ENCODE results near the gene EP400.

Gene EP400

GRCh38 chr12:131949431-131950181, at the start of gene EP400:
Gene EP400 (plus strand): TSS chr12:131949942. CDS start chr12:131960620, 10,678 bp downstream.
- ChIA-PET POLR2A (interaction anchor here (0.6 to 1.0 kb wide), 4 partner anchors 8 to 21 kb away, joined by 3 to 9 read pairs (median 3); no protein-coding TSS in a partner anchor), CTCF (no interaction called here)
- DNase-seq (ENCODE audit: extremely low spot score): peak; percentile 95
- peak; percentile 65; the same call in 1 of the 2 replicates for TF ChIP-seq LEF1 (IDR thresholded peaks at IDR 0.05; ENCODE audit: borderline replicate concordance)
- no peak for TF ChIP-seq FOXA1 (IDR thresholded peaks at IDR 0.05)

- no peak for TF ChIP-seq FOXM1 (IDR thresholded peaks at IDR 0.05; ENCODE audit: borderline replicate concordance)
- ChIA-PET CTCF (no interaction called here), POLR2A (no interaction called here)
- no peak for DNase-seq (ENCODE audit: extremely low spot score)
Observed at GRCh38 chr12:131900397-131900796, 49.3 kb upstream of the EP400 start.

GRCh38 chr12:131901431-131902331, 48.1 kb upstream of the EP400 start:
- TF ChIP-seq CTBP1 (IDR thresholded peaks at IDR 0.05; ENCODE audit: borderline replicate concordance) (no peak), SP1 (IDR thresholded peaks at IDR 0.05) (no peak), LEF1 (IDR thresholded peaks at IDR 0.05; ENCODE audit: borderline replicate concordance) (no peak), FOXA1 (IDR thresholded peaks at IDR 0.05) (no peak), TARDBP (IDR thresholded peaks at IDR 0.05) (no peak), ZNF384 (IDR thresholded peaks at IDR 0.05) (no peak), FOXK2 (IDR thresholded peaks at IDR 0.05) (no peak), PKNOX1 (IDR thresholded peaks at IDR 0.05) (no peak)
- ChIA-PET CTCF (no interaction called here), POLR2A (no interaction called here)
- no peak for DNase-seq (ENCODE audit: extremely low spot score)

GRCh38 chr12:131902332-131903241, 47.2 kb upstream of the EP400 start:
- TF ChIP-seq HDGF (IDR thresholded peaks at IDR 0.05; ENCODE audit: borderline replicate concordance) (no peak), CTBP1 (IDR thresholded peaks at IDR 0.05; ENCODE audit: borderline replicate concordance) (no peak), ARNT (IDR thresholded peaks at IDR 0.05) (no peak), ELF4 (IDR thresholded peaks at IDR 0.05) (no peak), TARDBP (IDR thresholded peaks at IDR 0.05) (no peak), FOXK2 (IDR thresholded peaks at IDR 0.05) (no peak), L3MBTL2 (conservative IDR thresholded peaks at IDR 0.05) (no peak), PKNOX1 (IDR thresholded peaks at IDR 0.05) (no peak), NFRKB (IDR thresholded peaks at IDR 0.05) (no peak), ZNF384 (IDR thresholded peaks at IDR 0.05) (no peak), FOXM1 (IDR thresholded peaks at IDR 0.05; ENCODE audit: borderline replicate concordance) (no peak), BHLHE40 (IDR thresholded peaks at IDR 0.05; ENCODE audit: borderline replicate concordance) (no peak), FOXA1 (IDR thresholded peaks at IDR 0.05) (no peak), SP1 (IDR thresholded peaks at IDR 0.05) (no peak)
- POLR2A ChIA-PET: no interaction called here
- no peak for DNase-seq (ENCODE audit: extremely low spot score)
- CTCF ChIA-PET: no interaction called here

GRCh38 chr12:131903270-131904255, 46.2 kb upstream of the EP400 start:
- no peak for TF ChIP-seq ZNF384 (IDR thresholded peaks at IDR 0.05)
- TF ChIP-seq SP1 (IDR thresholded peaks at IDR 0.05): no peak
- TF ChIP-seq ARNT (IDR thresholded peaks at IDR 0.05): no peak
- TF ChIP-seq FOXA1 (IDR thresholded peaks at IDR 0.05): no peak
- TF ChIP-seq LEF1 (IDR thresholded peaks at IDR 0.05; ENCODE audit: borderline replicate concordance): no peak
- TF ChIP-seq CTBP1 (IDR thresholded peaks at IDR 0.05; ENCODE audit: borderline replicate concordance): no peak
- DNase-seq (ENCODE audit: extremely low spot score): no peak
- CTCF ChIA-PET: no interaction called here
- POLR2A ChIA-PET: no interaction called here

GRCh38 chr12:131904346-131904745, 45.4 kb upstream of the EP400 start:
- DNase-seq (ENCODE audit: extremely low spot score): no peak
- no peak for TF ChIP-seq HDGF (IDR thresholded peaks at IDR 0.05; ENCODE audit: borderline replicate concordance)
- TF ChIP-seq FOXM1 (IDR thresholded peaks at IDR 0.05; ENCODE audit: borderline replicate concordance): no peak
- no peak for TF ChIP-seq ZNF384 (IDR thresholded peaks at IDR 0.05)
- TF ChIP-seq ELF4 (IDR thresholded peaks at IDR 0.05): no peak
- TF ChIP-seq NFRKB (IDR thresholded peaks at IDR 0.05): no peak
- TF ChIP-seq SP1 (IDR thresholded peaks at IDR 0.05): no peak
- no peak for TF ChIP-seq BHLHE40 (IDR thresholded peaks at IDR 0.05; ENCODE audit: borderline replicate concordance)
- TF ChIP-seq ARNT (IDR thresholded peaks at IDR 0.05): no peak
- no peak for TF ChIP-seq L3MBTL2 (conservative IDR thresholded peaks at IDR 0.05)
- TF ChIP-seq FOXA1 (IDR thresholded peaks at IDR 0.05): no peak
- TF ChIP-seq CTBP1 (IDR thresholded peaks at IDR 0.05; ENCODE audit: borderline replicate concordance): no peak
- TF ChIP-seq TARDBP (IDR thresholded peaks at IDR 0.05): no peak
- no peak for TF ChIP-seq LEF1 (IDR thresholded peaks at IDR 0.05; ENCODE audit: borderline replicate concordance)
- TF ChIP-seq FOXK2 (IDR thresholded peaks at IDR 0.05): no peak
- no peak for TF ChIP-seq SUZ12 (IDR thresholded peaks at IDR 0.05)
- ChIA-PET POLR2A (no interaction called here), CTCF (no interaction called here)
